NCI-H774 (cell line): ENCODE results near the gene TMPRSS7.
A peak's percentile ranks its signal among the peaks of the same experiment; 100 is the strongest.

Experiments
- DNase-seq: peaks from one replicate; lab custom pipeline; 2025; lab: John Stamatoyannopoulos, UW

Gene TMPRSS7

DNA sequence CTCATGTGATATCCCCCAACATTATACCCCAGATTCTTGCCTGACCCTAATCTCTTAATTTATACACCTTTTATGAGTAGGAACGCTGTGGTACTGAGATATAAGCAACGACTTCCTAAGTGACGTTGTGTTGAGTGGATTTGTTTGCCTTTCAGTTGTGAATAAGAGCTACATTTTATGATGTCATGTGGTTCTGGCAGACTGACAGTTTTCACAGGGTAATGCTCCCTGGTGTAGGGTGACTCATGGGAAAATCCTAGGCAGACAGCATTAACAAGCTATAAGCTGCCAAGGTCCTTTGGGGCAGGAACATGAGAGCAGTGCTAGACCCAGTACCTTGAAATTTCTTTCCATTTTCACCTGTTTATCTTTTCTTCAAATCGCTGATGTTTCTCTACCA is 62.8 kb downstream of the TMPRSS7 start:
- DNase-seq = peak; percentile 58

GRCh38 chr3:112101916-112102315 is 67.4 kb downstream of the TMPRSS7 start:
- no peak for DNase-seq

GRCh38 chr3:112104774-112105173 is 70.2 kb downstream of the TMPRSS7 start:
- no peak for DNase-seq

DNA sequence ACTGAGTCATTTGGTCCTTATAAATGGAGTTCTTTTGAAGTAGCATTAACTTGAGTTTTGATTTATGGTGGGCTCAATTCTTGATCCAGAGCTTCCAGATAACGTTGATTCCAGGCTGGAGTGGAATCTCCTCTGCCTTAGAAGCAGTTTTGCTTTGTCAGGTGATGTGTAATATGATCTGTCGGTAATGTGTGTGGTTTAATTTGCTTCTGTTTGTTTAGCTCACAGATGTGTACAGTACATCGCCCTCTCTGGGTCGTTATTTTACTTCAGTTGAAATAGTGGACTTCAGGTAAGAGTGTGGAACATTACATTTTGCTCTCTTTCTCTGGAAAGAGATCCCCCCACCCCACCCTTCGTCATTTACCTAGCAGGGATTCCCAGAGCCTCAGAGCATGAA is 74.8 kb downstream of the TMPRSS7 start:
- peak; percentile 18 for DNase-seq

GRCh38 chr3:112111785-112112402 is 77.4 kb downstream of the TMPRSS7 start:
- DNase-seq = peak; percentile 23

DNA sequence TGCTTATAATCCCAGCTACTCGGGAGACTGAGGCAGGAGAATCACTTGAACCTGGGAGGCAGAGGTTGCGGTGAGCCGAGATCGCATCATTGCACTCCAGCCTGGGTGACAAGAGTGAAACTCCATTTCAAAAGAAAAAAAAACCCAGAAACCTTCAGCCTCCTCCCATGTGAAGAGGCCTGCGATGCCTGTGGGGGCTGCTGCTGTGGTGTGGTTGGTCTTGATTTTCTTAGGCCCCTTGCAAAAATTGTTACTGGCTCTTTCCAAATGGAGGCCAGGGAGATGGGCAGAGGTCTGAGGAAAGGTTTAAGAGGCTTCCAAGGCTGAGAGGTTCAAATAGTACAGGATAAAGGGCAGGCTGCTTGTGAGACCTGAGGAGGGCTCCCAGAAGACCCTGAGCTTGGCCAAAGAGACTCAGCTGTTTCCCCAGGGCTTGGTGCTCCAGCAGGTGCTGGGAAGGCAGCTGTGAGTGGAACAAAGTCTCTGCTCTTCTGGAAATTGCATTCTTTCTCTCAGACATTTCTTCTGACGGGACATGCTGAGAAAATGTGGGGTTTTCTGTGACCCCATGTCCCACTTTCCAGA is 80.1 kb downstream of the TMPRSS7 start:
- DNase-seq = no peak

- no peak for DNase-seq
These were observed 80.7 kb downstream of the TMPRSS7 start for GRCh38 chr3:112115161-112115739.

DNA sequence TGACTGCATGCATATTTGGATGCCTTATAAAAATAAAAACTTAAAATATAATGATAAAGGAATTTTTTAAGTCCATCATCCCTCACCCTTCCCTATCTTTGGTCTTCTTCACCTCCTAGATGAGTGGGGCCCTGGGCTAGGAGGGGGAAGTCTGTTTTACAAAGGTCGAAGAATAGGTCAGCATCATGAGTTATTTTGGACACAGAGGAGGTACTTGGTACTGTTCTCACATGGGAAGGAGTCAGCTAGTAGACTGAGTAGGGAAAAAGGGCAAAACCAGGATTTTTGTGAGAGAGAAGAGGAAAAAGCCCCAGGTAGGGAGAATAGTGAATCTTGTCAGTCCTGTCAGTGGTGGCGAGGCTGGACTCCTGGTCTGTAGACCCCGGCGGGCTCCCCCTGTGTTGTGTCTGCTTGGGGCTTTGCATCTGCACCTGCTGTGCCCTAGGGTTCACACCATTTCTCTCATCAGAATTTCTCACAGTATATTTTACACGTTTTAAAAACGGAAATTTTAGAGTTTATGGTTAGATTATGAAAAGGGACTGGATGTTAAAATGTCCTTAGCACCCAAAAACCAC is 81.4 kb downstream of the TMPRSS7 start:
- no peak for DNase-seq

DNA sequence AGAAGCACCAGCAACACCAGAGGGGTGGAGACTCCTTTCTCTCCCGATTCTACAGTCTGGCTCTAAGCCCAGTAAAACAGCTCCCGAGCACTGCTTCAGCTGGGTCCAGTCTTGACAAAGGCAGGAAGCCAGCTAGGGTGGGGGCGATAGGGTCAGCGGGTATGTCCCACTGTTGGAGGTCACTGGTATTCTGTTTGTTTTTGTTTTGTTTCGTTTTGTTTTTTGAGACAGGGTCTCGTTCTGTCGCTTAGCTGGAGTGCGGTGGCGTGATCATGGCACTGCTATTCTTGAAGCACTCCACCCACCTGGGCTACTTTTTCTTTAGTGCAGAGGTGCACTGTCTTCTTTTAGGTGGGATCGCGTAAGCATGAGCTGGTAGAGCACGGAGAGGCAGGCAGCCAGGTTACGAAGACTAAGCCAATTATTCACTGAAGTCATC is 82.2 kb downstream of the TMPRSS7 start:
- DNase-seq = no peak

- no peak for DNase-seq
These were observed 82.9 kb downstream of the TMPRSS7 start for GRCh38 chr3:112117415-112117814.

DNA sequence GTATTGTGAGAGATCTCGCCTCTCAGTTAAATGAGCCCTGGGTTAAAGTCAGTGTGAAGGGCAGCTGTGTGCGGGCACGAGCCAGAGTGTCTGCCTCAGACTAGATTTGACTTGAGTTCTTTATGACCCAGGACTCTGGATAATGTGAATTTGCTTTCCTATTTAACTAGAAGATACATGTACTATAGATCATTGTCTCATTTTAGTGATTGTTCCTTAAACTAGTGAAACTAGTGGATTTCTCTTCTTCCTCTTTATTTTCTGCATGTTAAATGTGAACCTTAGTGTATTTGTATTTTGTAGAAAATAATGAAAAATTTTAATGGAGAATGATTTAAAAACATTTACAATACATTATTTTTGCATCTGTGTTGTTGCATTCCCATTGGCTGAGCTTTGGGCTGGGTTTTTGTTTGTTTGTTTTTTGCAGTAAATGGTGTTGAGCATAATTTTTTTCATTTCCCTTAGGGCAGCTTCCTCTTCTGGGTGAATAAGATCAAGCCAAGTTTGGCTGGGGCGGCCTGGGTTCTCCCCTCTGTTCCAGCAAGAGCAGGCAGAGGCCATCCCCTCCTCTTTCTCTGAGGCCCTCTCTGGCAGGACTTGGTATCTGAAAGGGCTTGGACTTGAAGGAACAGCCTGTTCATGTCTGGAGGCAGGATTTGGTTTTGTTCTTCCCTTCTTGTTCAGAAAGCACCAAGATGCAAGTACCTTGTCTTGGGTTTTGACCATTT is 83.5 kb downstream of the TMPRSS7 start:
- DNase-seq = no peak

DNA sequence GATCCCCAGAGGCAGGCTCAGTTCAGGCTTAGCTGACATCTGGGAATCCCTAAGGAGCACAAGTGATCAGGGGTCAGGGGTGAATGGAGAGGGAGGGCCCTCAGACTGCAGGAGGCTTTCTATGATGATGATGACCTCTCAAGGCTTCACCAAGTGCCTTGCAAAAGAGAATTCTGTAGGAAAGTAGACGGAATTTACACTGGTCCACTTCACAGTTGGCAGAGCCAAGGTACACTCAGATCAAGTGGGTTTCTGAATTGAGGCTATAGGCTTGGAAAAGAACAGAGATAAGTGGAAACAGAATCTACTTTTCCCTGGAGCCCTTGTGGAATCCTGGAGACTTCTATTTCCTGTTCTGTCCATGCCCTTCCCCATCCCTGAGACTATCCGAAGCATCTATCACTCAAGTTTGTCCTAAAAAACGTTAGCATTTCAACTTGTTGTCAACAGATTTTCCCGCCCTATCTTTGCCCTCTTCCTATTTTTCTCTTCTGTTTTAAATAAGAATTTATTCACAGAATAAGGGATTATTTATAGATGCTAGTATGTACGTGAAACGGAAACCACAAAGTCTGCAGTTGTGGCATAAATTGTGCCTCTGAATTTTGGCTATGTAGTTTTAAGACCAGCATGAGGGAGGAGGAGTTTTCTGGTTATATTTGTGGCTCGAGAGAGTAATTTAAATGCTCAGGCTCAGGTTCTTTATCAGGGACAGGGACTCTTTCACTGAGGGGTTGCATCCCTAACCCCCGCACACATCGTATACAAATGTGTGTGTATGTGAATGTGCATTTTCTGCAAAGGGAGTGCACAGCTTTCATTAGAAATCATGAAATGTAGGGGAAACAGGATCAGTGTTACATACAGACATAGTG is 85.7 kb downstream of the TMPRSS7 start:
- no peak for DNase-seq

DNA sequence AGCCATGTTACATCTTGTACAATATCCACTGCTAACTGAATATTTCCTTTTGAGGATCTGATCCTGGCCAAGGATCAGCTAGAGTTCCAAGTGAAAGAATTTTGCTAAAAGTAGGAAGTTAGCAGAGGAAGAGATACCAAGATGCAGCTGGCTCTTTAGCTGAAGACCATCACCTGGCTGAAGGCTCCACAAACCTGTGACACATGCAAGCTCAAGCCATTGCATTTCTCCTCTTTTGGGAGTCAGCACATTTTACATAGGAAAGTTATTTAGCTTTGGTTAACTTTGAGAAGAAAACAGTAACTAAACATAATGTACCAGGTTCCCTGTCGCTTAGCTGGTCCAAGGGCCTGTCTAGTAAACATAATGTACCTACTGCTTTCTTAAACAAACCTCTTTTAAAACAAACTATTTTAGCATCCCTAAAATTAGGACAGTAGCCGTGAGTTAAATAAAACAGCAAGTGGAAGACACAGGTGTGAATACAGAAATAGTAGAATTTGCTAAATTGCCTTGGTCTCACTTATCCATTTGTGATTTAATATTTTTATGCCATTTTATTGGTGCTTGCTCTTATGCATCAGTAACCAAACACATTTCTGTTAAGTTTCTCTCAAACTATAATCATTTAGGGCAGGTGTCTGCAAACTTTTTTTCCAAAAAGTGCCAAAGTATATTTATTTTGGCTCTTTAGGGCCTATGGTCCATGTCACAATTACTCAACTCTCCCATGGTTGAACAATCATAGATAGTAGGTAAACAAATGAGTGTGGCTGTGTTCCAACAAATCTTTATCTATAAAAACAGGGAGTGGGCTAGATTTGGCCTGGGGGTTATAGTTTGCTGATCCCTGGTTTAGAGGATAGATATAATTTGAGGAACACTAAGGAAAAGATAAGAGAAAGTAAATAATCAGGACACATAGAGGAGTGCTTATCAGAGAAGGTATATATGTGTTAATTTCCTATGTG is 87.3 kb downstream of the TMPRSS7 start:
- DNase-seq = no peak

DNA sequence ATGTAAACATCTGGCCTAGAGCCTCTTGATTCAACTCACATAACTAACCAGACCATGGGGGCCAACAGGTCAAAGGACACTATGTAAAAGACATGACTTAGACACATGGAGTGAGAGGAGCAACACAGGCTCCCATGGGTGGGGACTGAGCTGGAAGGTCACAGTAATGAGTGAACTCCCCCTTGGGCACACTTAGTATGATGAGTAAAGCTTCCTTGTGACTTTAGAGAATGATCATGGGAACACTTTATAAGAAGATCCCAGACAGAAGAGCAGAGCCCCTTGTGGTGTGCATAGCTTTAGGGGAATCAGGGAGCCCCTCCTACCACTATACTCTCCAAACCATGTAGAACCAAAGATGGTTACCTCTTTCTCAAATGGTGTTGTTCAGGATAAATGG is 88.3 kb downstream of the TMPRSS7 start:
- no peak for DNase-seq

DNA sequence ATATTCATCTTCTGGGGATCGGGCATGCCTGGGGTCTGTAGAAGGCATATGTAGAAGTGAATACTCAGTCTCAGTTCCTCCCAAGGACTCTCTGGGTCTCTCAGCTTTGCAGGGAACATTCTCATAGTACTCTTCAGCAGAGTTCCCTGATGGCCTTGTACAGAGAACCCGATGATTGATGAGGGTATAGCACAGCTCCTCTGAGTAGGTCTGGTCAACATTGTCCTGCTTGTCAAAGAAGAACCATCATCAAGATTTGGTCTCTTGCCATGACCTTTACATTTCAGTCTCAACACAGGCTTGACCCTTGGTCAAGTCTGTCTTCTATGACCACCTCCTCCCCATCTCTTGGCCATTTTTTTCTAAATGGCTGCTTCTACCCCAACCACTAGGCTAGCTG is 89.0 kb downstream of the TMPRSS7 start:
- no peak for DNase-seq

DNA sequence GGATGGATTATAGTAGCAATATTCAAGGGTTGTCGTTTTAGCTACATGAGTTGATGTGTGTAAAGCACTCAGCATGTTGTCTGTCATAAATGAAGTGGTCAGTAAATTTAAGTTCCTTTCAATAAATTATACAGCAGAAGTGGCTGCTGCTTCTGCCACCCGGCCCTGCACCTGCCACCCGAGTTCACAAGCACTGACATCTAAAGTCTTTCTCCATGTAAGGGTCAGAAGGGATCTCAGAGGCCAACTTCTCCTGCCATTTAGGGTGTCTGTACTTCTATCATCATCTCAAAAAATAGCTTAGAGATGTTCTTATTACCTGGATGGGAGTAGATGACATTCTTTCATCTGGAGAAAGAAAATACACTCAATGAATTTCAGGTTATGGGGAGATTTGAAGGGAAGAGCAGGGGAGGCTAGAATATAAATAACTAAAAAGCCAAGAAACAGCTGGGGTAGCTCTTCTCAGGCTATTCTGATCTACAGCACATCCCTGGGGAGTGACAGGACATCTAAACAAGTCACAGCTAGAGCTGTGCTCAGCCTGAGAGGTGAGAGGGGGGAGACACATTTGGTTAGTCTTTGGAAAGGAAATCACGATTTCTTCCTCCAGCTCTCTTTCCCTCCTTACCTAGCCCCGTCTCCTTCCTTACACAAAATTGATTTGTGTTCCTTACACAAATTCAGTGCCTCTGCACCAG is 90.5 kb downstream of the TMPRSS7 start:
- DNase-seq = no peak

- no peak for DNase-seq
These were observed 92.0 kb downstream of the TMPRSS7 start for GRCh38 chr3:112126511-112126911.

DNA sequence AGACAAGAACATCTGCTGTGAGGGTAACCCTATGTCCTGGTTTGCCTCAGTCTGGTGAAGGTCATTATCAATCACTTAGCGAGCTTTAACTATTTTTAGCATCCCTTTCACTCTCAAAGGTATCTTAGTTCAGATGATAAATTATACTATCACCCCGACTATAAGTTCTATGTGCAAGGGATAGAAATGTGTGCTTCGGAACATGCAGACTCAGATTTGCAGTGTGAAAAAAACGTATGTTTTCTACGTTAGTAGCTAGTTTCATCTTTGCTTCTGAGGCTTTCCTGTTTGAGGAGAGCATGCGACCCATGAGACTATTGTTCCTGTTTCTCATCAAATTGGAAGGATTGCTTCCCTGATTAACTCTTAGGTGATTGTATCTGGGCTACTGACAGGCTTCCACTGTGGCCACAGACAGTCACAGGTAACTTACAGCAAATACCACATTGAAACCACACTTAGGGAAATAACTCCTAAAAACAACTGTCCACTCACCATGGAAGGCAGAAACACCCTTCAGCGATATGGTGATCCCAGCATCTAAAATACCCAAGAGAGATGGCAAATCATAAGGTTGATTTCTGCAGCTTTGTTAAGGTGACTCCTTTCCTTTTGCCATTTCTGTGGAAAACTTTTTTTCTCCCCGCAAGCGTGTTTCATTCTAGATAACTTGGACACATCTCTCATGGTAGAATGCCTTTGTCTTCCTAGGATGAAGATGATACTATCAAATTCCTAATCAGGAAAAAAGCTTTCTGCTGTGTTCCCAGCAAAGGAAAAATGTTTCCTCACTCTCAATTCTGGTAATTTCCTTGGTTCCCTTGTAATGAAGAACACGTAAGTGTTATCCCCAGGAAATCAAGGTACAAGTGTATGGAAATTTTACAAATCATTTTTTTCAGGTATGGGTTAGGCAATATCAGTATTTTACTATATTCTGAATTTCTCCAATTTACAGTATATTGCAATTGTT is 93.3 kb downstream of the TMPRSS7 start:
- DNase-seq = no peak
